H54 (cell line): Measurements from ENCODE around the gene MRGPRD.

Experiments
- DNase-seq: peaks from one replicate; pipeline ENCODE4 v3.0.0; 2011; ENCODE audit warnings: low spot score, mixed read lengths; ENCODE audit not compliant: insufficient read length
- FAIRE-seq: peaks from 3 replicates; lab custom pipeline; 2011; peaks lifted over from hg19 to GRCh38; lab: Jason Lieb, UNC
- POLR2A ChIP-seq: IDR thresholded peaks from 2 replicates; pipeline ENCODE4 v1.6.1; 2011; ENCODE audit warnings: low read depth, mild to moderate bottlenecking, low read length

The MRGPRD gene

DNA sequence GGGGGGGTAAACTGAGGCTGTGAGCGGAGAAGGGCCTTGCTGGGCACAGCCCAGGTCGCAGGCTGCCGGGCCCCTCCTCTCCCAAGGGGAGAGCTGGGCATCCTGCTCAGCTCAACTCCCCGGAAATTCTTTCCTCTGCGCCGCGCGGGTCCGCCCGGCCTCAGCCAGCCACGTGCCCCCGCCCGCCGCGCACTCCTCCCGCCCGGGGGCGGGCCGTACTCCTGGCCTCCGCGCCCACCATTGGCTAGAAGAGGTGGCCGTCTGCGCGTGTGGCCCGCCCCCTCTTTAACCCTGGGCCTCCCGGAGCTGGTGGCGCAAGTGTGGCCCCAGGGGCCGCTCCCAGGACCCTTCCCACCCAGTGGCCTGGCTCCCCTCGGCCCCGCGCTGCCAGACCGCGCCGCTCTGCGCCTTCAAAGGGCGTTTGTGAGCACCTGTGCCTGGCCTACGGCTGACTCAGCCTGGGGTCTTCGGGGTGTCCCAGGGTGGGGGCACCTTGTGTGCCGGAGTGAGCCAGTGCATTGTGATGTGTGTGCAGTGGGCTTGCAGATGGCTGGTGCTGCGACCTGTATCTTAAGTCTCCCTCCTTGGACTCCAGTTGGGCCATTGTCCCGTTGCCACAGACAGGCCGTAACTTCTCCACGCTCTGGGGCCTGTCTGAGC, 30.3 kb upstream of the MRGPRD start:
- no peak for FAIRE-seq
- peak; percentile 58 for DNase-seq

DNA sequence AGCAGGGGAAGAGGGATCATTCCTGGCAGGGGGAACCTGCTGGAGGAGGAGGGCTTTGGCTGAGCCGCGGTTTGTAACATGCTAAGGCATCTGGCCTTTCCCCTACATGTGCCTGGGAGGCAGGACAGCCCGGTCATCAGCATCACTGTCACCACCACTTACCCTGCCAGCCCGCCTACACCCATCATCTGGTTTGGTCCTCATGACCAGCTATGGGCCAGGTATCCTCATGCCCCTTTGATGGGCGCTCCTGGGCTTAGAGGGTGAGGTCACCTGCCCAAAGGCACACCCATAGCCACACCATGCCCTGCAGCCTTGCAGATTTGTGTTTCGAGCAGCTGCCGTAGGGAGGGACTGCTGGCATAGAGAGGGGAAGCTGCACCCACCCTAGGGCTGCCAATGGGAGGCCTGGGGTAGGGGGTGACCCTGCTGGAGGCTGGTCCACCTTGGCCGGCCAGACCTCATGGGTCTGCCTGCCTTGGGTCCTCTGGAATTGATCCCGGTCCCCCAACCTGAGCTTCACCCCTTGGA, 29.6 kb upstream of the MRGPRD start:
- FAIRE-seq (no peak), DNase-seq (no peak)
- TF ChIP-seq POLR2A = no peak

More for the DNA sequence above, 30.3 kb upstream of the MRGPRD start:
- no peak; the same call in 1 of the 2 replicates for TF ChIP-seq POLR2A

DNA sequence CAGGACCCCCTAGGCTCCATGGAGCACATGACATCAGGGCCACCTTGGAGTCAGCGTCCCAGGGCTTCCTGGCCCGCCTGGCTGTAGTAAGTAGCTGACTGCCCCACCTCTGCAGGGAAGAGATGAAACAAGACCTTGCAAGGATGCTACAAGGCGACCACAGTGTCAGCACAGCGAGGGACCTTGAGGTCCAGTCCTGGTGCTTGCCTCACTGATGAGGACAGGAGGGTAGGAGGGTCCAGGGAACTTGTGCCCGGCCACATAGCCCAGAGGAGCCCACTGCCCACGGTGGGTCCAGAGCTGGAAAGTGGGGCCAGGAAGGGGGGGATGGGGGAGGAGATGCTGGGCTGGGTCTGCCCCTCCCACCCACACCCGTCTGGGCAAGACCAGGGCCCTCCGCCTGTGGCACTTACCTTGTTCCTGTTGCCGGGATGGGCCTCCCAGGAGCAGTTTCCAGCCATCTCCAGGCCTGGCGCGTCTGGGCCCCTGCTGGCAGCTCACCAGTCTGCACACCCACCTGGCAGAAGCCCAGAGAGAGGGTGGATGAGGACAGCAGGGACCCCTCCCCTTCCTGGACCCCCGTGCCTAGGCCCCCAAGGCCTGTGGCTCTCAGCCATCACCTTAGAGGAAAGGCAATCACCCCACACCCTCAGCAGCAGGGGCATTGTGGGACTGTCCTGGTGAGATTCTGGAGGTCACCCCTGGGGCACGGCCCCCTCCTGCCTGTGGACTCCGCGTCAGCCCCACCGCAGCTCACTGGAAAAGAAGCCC, 28.8 kb upstream of the MRGPRD start:
- FAIRE-seq (no peak), DNase-seq (no peak)
- TF ChIP-seq POLR2A = no peak

DNA sequence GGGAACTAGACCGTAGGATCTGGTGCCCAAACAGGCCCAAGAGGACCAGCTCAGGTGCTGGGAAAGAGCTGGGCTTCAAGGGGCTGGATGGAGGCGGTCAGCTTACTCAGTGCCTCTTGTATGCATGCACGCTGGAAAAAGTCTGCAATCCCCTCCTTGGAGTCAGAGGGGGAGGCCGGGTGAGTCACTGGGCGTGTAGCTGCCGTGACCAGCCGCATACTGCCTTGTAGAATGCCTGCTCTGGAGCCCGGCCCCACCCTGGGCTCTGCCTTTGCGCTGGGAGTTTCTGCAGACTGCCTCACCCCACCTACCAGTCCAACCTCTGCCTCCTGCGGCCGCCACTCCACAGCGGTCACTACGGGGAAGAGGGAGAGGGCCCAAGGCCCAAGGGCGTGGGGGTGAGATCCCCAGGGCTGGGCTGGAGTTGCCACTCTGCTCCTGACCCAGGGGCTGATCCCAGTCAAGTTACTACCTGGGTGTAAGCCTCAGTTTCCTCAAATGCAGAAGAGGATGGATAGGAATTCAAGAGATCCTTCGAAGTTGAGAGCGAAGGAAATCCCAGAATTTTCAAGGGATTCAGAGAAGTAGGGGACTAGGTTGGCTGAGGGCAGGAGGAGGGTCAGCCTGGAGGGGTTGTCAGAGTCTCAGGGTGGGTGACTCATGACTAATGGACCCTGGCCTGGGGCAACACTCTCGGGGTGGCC, 28.1 kb upstream of the MRGPRD start:
- DNase-seq = peak; percentile 100
- TF ChIP-seq POLR2A = peak; percentile 28; the same call in 1 of the 2 replicates
- FAIRE-seq = no peak

DNA sequence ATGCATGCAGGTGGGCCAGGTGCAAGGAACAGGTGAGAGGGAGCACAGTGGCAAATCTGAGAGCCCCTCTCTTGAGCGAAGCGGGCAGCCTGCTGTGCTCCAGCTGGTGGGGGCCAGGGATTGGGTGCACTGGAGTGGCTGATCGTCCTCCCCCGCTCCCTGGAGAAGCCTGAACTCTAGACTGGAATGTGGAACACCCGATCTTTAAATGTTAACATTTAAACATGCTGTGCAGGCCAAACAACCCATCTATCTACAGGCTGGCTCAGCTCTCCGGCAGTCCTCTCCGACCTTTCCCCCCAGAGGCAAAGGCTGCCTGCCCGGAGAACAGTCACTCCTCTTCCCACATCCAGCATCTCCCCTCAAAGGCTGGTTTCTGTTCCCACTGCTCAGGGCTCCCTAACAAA, 27.2 kb upstream of the MRGPRD start:
- no peak for DNase-seq

DNA sequence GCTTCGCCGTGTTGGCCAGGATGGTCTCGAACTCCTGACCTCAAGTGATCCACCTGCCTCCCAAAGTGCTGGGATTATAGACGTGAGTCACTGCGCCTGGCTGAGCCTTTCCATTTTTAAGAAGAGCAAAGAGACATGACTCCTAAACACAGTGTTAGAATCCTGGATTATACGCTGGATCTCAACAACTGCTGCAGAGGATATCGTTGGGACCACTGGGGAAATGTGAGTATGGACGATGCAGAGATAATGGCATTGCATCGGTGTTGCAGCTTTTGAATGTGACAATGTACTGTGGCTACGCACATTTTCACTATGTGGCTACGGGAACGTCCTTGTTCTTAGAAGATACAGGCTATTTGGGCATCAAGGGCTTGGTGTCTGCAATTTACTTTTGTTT, 26.0 kb upstream of the MRGPRD start:
- no peak for FAIRE-seq
- DNase-seq = no peak
- no peak for TF ChIP-seq POLR2A

More for the DNA sequence above, 27.2 kb upstream of the MRGPRD start:
- TF ChIP-seq POLR2A = no peak
- FAIRE-seq = no peak

DNA sequence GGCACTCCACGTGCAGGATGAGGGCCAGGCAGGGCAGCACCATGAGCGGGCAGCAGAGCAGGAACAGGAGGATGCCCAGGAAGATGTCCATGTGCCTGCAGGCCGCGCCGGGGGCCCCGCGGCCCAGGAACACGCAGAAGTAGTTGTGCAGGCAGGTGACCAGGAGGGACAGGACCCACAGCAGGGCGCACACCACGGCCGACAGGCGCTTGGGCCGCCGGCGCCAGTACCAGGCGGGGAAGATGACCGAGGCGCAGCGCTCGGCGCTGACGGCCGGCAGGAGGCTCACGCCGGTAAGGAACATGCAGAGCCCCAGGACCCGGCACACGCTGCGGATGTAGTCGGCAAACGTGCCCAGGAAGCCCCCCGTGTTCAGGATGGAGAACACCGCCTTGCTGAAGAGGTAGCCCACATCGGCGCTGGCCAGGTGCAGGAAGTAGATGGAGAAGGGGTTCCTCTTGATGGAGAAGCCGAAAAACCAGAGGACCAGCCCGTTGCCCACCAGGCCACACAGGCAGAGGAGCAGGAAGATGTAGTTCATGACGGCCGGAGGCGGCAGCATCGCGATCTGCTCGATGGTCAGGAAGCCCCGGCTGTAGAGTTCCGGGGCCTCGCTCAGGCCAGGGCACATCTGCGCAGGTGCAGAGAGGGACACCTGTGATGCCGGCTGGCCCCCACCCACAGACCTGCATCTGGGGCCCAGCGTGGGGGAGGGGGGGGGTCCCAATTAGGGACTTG, 25.0 kb upstream of the MRGPRD start:
- FAIRE-seq (no peak), DNase-seq (no peak)
- no peak for TF ChIP-seq POLR2A

DNA sequence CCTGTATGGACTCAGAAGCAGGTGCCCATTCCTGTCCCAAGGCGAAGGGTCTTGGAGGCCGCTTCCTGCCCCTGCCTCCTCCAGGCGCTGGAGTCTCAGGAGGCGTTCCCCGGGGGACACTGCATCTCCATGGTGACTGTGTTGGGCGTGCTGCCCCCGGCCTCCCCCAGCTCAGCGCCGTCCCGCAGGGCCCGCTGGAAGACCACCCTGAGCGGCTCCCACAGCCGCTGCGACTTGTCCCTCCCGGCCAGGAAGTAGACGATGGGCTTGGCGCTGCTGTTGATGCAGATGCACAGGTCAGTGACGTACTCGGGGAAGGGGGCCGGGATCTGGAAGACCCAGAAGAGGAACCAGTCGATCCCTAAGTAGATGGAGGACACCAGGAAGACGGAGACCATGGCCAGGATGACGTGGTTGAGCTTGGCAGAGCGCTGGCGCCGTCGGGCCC, 24.4 kb upstream of the MRGPRD start:
- no peak for TF ChIP-seq POLR2A
- FAIRE-seq (no peak), DNase-seq (no peak)

DNA sequence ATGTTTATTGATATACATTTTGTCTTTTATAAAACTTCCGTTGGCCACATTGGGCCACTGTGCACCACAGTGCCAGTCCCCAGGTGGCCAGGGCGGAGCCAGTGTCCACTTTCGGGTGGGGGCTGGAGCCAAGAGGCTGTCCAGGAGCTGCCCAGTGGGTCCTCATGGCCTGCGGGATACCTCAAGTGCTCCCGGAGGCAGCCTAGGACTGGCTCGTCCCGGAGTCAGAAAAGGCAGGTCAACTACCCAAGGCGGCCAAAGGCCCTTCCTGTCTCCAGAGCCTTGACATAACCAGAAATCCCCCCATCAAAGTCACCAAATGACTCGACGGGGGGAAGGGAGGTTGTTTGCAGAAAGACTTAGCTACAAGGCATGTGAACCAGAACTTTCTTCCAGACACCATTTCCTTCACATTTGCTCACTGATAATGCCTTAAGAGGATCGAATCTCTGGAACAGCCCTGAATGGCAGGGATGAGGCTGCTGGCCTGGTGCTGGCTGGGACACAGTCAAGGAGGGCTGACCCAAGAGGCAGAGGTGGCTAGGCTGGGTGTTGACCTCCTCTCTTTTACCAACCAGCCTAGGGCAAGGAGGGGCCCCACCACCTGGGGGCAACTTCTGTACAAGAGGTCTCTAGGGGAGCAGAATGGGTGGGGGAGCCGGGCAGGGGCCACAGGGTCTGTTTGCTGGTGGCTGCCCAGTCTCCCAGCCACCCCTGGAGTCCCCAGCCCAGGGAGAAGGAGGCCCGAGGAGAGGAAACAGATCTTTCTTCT, 23.8 kb upstream of the MRGPRD start:
- no peak for FAIRE-seq
- no peak for TF ChIP-seq POLR2A
- DNase-seq = no peak

DNA sequence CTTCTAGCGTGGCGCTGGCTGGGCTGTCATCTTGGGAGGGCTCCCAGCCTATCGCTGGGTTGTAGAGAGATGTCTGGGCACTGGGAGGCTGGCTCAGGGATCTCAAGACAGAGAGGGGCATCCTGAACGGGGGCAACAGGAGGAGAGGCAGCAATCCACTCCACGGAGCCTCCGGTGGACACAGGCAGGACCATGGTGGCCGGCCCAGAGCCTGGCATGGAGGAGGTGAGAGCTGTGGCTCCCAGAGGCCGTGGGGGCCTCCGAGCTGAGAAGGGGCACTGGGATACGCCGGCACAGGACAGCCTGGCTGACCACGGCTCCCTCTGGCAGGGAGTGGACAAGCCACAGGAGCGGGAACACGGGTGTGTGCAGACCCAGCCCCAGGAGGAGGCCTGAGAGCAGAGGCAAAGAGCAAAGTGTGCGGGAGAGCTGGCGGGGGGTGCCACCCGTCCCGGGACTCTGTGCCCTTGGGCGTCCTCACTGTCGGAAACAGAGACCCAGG, 23.1 kb upstream of the MRGPRD start:
- no peak for DNase-seq
- no peak for FAIRE-seq
- TF ChIP-seq POLR2A = no peak

DNA sequence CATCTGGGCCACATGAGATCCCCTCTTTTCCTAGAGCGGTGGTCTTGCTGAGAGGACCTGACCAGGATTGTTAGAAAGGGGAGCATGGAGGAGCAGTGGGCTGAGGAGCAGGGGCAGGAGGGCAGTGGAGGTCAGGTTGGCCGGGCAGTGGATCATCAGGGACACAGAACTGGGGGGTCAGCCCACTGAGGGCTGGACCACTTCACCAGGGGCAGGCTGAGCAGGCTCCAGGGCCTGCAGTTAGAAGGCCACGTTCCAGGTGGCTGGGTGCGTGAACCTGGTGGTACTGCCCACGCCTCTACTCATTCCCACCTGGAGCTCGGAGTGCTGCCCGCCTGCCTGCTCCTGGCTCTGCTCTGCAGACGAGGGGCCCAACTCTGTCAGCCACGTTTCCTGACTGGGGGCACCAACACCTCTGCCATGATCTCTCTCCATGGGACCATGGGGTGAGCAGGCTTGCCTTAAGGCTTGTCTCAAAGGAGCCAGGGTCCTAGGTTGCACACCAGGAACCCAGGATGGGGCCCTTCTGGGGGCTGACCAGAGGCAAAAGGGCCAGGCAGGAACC, 22.6 kb upstream of the MRGPRD start:
- TF ChIP-seq POLR2A = no peak
- no peak for FAIRE-seq
- DNase-seq = no peak

DNA sequence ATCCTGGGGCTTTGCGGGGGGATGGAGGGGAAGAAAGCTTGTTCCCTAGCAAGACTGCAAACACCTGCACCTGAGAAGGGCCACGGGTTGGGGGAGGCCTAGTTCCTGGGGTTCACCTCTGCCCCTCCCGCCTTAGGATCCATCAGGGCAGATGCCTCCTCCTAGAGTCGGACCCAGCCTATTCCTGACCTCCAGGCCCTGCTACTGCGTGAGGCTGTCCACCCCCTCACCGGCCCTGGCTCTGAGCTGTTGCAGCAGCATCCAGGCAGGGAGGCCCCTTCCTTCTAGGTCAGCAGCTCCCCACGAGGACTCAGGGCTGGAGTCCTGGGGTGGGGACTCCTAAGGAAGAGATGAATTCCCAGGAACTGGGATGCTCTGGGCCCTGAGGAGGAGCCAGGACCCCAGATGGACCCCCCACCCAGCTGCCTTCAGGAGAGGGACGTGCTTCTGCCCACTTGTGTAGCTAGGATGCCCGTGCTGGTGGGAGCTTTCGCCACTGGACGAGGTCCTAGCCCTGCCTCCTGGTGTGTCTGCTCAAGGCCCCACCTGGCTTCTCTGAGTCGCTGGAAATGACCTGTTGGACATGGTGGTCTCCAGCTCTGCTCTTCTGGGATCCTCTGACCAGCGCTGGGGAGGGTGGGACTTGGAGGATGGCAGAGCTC, 21.9 kb upstream of the MRGPRD start:
- no peak for FAIRE-seq
- TF ChIP-seq POLR2A = no peak
- DNase-seq = no peak
